ENCODE measurements around the gene GSDMA. TPM values are rescaled to one million over a fixed set of nuclear protein-coding genes. Genes with fewer than 3 reads are reported as not detected.

GSDMA gene
- total and polyA plus RNA-seq, 12 donors, result 0.06 to 1.3 (median 0.42) TPM; not detected in 6

GRCh38 chr17:40020146-40020545, 57.3 kb downstream of the GSDMA start:
- TF ChIP-seq CTCF (IDR thresholded peaks at IDR 0.05), result no peak
- Histone ChIP-seq H3K27me3 (no peaks in the 10 kb centered on the region), H3K4me1 (peaks cover 5 to 69% (median 45%) of the 10 kb centered on the region in 9 donors), H3K27ac (peak overlapping the region in 1 of 10 donors; percentile 14), H3K9me3 (no peaks in the 10 kb centered on the region), H3K4me3 (no peak overlapping the region), H3K36me3 (peaks cover 0 to 61% (median 43%) of the 10 kb centered on the region in 9 donors)
- DNase-seq (no peak), ATAC-seq (no peak)
- WGBS, 2 donors, result 90 to 92% methylated on average over 13 of the region's 13 CpGs
- intact Hi-C loops (cut with DNase I), result loop anchor here in 2 of 10 donors (10.0 kb wide), 1 partner anchor 145 kb away; no protein-coding TSS in a partner anchor

- Histone ChIP-seq H3K27ac (peak overlapping the region in 3 of 10 donors; percentile 4 to 28 (median 24)), H3K4me1 (peaks cover 6 to 69% (median 39%) of the 10 kb centered on the region in 9 donors), H3K9me3 (no peaks in the 10 kb centered on the region), H3K36me3 (peaks cover 0 to 75% (median 56%) of the 10 kb centered on the region in 9 donors), H3K27me3 (no peaks in the 10 kb centered on the region), H3K4me3 (no peak overlapping the region)
- ATAC-seq (peak in 1 of 8 donors; percentile 25), DNase-seq (no peak)
- WGBS, 2 donors, result 70 to 82% methylated on average over 9 of the region's 9 CpGs
- TF ChIP-seq CTCF (IDR thresholded peaks at IDR 0.05), result no peak
- intact Hi-C loops (cut with DNase I), result loop anchor here in 2 of 10 donors (10.0 kb wide), 1 partner anchor 143 kb away; no protein-coding TSS in a partner anchor
These were observed 58.7 kb downstream of the GSDMA start for GRCh38 chr17:40021451-40021971.

DNA sequence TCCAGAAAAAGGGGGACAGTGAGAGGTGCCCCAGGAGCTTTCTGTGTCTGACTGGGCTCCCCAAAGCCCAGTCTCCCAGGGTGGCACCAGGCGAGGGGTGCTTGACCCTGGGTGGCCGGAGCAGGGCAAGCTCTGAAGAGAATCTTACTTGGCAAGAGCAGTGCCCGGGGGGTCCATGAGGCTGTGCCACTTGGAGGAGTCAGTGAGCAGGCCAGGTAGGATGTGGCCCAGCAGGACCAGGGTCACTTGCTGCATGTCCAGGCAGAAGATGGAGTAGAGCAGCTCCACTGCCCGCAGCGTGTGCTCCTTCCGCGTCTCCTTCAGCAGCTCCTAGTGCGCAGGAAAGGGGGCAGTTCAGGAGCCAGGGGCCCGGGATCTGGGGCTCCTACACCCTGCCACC, 59.7 kb downstream of the GSDMA start:
- ATAC-seq, result no peak
- Histone ChIP-seq H3K4me1 (peaks cover 8 to 68% (median 35%) of the 10 kb centered on the region in 9 donors), H3K4me3 (no peak overlapping the region), H3K36me3 (peaks cover 0 to 84% (median 62%) of the 10 kb centered on the region in 9 donors), H3K27me3 (no peaks in the 10 kb centered on the region), H3K9me3 (no peaks in the 10 kb centered on the region), H3K27ac (peak overlapping the region in 1 of 10 donors; percentile 50)
- intact Hi-C loops (cut with DNase I), result loop anchor here in 2 of 10 donors (10.0 kb wide), 1 partner anchor 142 kb away; no protein-coding TSS in a partner anchor
- DNase-seq, result no peak
- 93 to 94% methylated on average over 9 of the region's 9 CpGs for WGBS, 2 donors
- no peak for TF ChIP-seq CTCF (IDR thresholded peaks at IDR 0.05)

GRCh38 chr17:40022961-40023541, 60.2 kb downstream of the GSDMA start:
- no peak for TF ChIP-seq CTCF (IDR thresholded peaks at IDR 0.05)

More at GRCh38 chr17:40022961-40023541, 60.2 kb downstream of the GSDMA start:
- no peaks in the 10 kb centered on the region for H3K9me3 ChIP-seq
- H3K4me1 ChIP-seq, result peaks cover 8 to 64% (median 29%) of the 10 kb centered on the region in 9 donors
- no peak overlapping the region for H3K4me3 ChIP-seq
- no peak for ATAC-seq
- peak overlapping the region in 1 of 10 donors; percentile 50 for H3K27ac ChIP-seq
- no peak for DNase-seq
- intact Hi-C loops (cut with DNase I), result loop anchor here in 2 of 10 donors (10.0 kb wide), 1 partner anchor 142 kb away; no protein-coding TSS in a partner anchor
- H3K36me3 ChIP-seq, result peaks cover 0 to 89% (median 64%) of the 10 kb centered on the region in 9 donors
- WGBS, 2 donors, result 84 to 86% methylated on average over 19 of the region's 19 CpGs
- no peaks in the 10 kb centered on the region for H3K27me3 ChIP-seq

All from heart right ventricle (tissue), 16 donors.